HCT116 (cell line): Measurements from ENCODE around the gene ARHGAP18.

Source experiments
- ATF3 ChIP-seq: IDR thresholded peaks from 2 replicates; pipeline ENCODE4 v1.6.1; 2012
- CTCF ChIP-seq, 3 experiments: fragments of 200-600 bp in 1 of 3; sonication (generic) in 1 of 3; IDR thresholded peaks in 2 of 3; conservative IDR thresholded peaks in 1 of 3; 2 replicates each; pipeline ENCODE4 v1.5.1; 2012 to 2017; ENCODE audit warnings: low read depth in 2 of 3, low read length in 2 of 3, antibody characterized with exemption in 1 of 3, borderline replicate concordance in 1 of 3, control low read depth in 1 of 3, mild to moderate bottlenecking in 1 of 3, mixed read lengths in 1 of 3, mixed run types in 1 of 3, moderate library complexity in 1 of 3; ENCODE audit not compliant: insufficient read depth in 1 of 3
- EZH2phosphoT487 ChIP-seq: fragments of 200-600 bp; IDR thresholded peaks from 2 replicates; pipeline ENCODE4 v1.6.1; 2018; ENCODE audit warnings: antibody characterized with exemption, borderline replicate concordance
- JUND ChIP-seq: IDR thresholded peaks from 2 replicates; pipeline ENCODE4 v1.6.1; 2012
- POLR2A ChIP-seq: IDR thresholded peaks from 2 replicates; pipeline ENCODE4 v1.7.0; 2011; ENCODE audit warnings: borderline replicate concordance; ENCODE audit not compliant: insufficient read depth, insufficient read length; ENCODE audit errors: extremely low read depth
- POLR2AphosphoS5 ChIP-seq: IDR thresholded peaks from 2 replicates; pipeline ENCODE4 v1.6.1; 2011; ENCODE audit warnings: mild to moderate bottlenecking, low read depth, low read length, moderate library complexity
- RAD21 ChIP-seq: IDR thresholded peaks from 2 replicates; pipeline ENCODE4 v1.6.1; 2012; ENCODE audit warnings: low read depth, mild to moderate bottlenecking
- REST ChIP-seq: IDR thresholded peaks from 2 replicates; pipeline ENCODE4 v1.6.1; 2012; ENCODE audit warnings: low read depth
- ZNF274 ChIP-seq: fragments of 200-500 bp; sonication (Bioruptor generic); IDR thresholded peaks from 2 replicates; pipeline ENCODE4 v1.6.1; 2014; ENCODE audit warnings: mild to moderate bottlenecking, low read depth, low read length, inconsistent platforms

GRCh38 chr6:129679275-129679674 lies 30.7 kb downstream of the ARHGAP18 start:
- no peak for TF ChIP-seq POLR2A
- no peak for TF ChIP-seq CTCF (IDR thresholded peaks at IDR 0.05 in 2 of 3, conservative IDR thresholded peaks at IDR 0.05 in 1 of 3; ENCODE audit: borderline replicate concordance in 1 of 3, insufficient read depth in 1 of 3, low read depth in 2 of 3, low read length in 2 of 3)
- no peak for TF ChIP-seq ZNF274
- TF ChIP-seq JUND, result peak; percentile 23; the same call in 1 of the 2 replicates
- TF ChIP-seq RAD21, result no peak
- no peak for TF ChIP-seq EZH2phosphoT487
- no peak for TF ChIP-seq REST
- no peak for TF ChIP-seq ATF3
- TF ChIP-seq POLR2AphosphoS5, result no peak
